Anterior cingulate cortex (tissue), 58 donors: ENCODE measurements around the gene GNL3.
A peak's percentile ranks its signal among the peaks of the same experiment; 100 is the strongest.
"Not testable (repeated sequence)": the region's sequence is repeated elsewhere in the genome, so short reads cannot be mapped to it uniquely, and the experiment has no call there.

Experiments used
- DNase-seq, 58 donors: peaks; one replicate each; lab custom pipeline; 2025; lab: John Stamatoyannopoulos, UW

The GNL3 gene

GRCh38 chr3:52685709-52686691 is at the start of gene GNL3, which contains the start of gene PBRM1:
GNL3 (plus strand) TSS chr3:52686032; CDS start chr3:52686093, 61 bp downstream.
PBRM1 (minus strand) TSS chr3:52685913.
- peak; percentile 50 to 95 (median 91) for DNase-seq

- no peak for DNase-seq
Observed at GRCh38 chr3:52636673-52637072, 49.2 kb upstream of the GNL3 start.

GRCh38 chr3:52645549-52645948 is 40.3 kb upstream of the GNL3 start:
- no peak for DNase-seq

- DNase-seq, result no peak
Observed at GRCh38 chr3:52649461-52650210, 36.2 kb upstream of the GNL3 start.

GRCh38 chr3:52650439-52650838 is 35.4 kb upstream of the GNL3 start:
- DNase-seq, result no peak

- no peak for DNase-seq
Observed at GRCh38 chr3:52651592-52651991, 34.2 kb upstream of the GNL3 start.

- no peak for DNase-seq
Observed at GRCh38 chr3:52655895-52656294, 29.9 kb upstream of the GNL3 start.

GRCh38 chr3:52660046-52660445 is 25.8 kb upstream of the GNL3 start:
- no peak for DNase-seq

- no peak for DNase-seq
Observed at GRCh38 chr3:52663098-52663497, 22.7 kb upstream of the GNL3 start.

GRCh38 chr3:52670621-52671521 is 15.0 kb upstream of the GNL3 start:
- DNase-seq, result no peak

- DNase-seq, result no peak
Observed at GRCh38 chr3:52671676-52672075, 14.2 kb upstream of the GNL3 start.

GRCh38 chr3:52676201-52676600 is 9.6 kb upstream of the GNL3 start:
- not testable (repeated sequence) for DNase-seq

- no peak for DNase-seq
Observed at GRCh38 chr3:52678265-52679198, 7.3 kb upstream of the GNL3 start.

GRCh38 chr3:52679199-52679538 is 6.7 kb upstream of the GNL3 start:
- DNase-seq, result no peak

GRCh38 chr3:52679811-52680210 is 6.0 kb upstream of the GNL3 start:
- DNase-seq, result no peak

GRCh38 chr3:52681596-52681995 is 4.2 kb upstream of the GNL3 start:
- DNase-seq, result no peak

GRCh38 chr3:52682016-52682415 is 3.8 kb upstream of the GNL3 start:
- DNase-seq, result peak in 15 of 58 donors; percentile 3 to 24 (median 8)

- DNase-seq, result no peak
Observed at GRCh38 chr3:52683611-52684010, 2.2 kb upstream of the GNL3 start.

GRCh38 chr3:52684184-52684583 is 1.6 kb upstream of the GNL3 start:
- DNase-seq, result no peak
